Activated CD4-positive, alpha-beta T cell treated with anti-CD3 and anti-CD28 coated beads, Interleukin-2, amount 50 U/mL, for 1 hour (primary cell): Measurements from ENCODE around the gene TTC7B.

Experiments
- DNase-seq: peaks from one replicate; pipeline ENCODE4 v3.0.0-alpha.2; 2020

The TTC7B gene

GRCh38 chr14:90587252-90587910 is 228.8 kb downstream of the TTC7B start:
- no peak for DNase-seq

GRCh38 chr14:90585106-90585505 is 231.1 kb downstream of the TTC7B start:
- no peak for DNase-seq

- DNase-seq: no peak
These were observed 232.2 kb downstream of the TTC7B start for GRCh38 chr14:90583916-90584605.

- no peak for DNase-seq
These were observed 232.8 kb downstream of the TTC7B start for GRCh38 chr14:90583427-90583826.

DNA sequence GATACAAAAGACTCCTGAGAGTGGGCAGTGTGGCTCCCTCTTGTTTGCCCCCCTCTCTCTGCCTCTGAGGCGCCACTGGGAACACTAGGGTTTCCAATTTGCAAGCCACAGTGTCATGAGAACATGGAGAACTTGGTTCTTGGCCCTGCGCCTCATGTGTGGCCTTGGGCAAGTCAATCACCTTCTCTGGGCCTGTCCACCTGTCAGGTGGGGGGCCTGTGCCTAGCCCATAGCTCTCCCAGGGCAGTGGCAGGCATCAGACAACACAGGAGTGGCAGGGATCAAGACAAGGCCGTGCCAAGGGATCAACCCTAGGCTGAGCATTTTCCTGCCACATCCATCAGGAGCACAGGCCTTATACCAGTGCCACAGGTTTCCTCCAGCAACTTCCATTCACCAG is 234.1 kb downstream of the TTC7B start:
- no peak for DNase-seq

- no peak for DNase-seq
These were observed 234.5 kb downstream of the TTC7B start for GRCh38 chr14:90581745-90582144.

- no peak for DNase-seq
These were observed 235.6 kb downstream of the TTC7B start for GRCh38 chr14:90580377-90581335.

DNA sequence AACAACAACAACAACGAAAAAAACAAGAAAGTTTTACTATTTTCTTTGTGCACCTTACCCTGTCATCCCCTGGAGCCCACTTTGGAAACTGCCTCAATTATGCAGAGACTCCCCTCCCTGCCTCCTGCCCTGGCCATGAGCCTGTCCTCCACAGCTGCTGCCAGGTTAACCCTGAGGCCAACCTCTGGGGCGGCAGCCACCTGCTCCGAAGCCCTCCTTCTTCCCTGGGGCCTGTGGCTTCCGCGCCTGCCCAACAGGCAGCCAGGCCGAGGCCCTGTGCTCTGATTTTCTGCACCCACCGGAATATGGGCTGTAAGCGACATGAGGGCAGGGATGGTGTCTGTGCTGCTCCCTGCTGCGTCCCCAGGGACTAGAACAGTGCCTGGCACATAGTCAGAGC is 236.4 kb downstream of the TTC7B start:
- DNase-seq: no peak

DNA sequence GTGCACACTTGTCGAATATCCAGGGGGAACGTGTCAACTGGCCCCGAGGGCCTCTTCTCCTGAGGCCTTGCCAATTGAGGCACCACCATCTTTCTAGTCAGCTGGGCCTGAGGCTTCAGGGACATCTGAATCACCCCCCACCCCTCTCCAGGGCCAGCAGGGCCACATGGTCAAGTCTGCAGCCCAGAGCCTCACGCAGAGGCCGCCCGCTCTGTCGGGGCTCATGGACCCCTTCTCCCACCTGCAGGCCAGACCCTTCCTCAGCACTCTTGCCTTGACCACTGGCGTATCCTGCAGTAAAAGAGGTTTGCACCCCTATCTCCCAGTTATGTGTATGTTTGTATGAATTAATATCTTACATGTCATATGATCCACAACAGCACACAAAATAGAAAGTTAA is 237.1 kb downstream of the TTC7B start:
- DNase-seq: no peak

DNA sequence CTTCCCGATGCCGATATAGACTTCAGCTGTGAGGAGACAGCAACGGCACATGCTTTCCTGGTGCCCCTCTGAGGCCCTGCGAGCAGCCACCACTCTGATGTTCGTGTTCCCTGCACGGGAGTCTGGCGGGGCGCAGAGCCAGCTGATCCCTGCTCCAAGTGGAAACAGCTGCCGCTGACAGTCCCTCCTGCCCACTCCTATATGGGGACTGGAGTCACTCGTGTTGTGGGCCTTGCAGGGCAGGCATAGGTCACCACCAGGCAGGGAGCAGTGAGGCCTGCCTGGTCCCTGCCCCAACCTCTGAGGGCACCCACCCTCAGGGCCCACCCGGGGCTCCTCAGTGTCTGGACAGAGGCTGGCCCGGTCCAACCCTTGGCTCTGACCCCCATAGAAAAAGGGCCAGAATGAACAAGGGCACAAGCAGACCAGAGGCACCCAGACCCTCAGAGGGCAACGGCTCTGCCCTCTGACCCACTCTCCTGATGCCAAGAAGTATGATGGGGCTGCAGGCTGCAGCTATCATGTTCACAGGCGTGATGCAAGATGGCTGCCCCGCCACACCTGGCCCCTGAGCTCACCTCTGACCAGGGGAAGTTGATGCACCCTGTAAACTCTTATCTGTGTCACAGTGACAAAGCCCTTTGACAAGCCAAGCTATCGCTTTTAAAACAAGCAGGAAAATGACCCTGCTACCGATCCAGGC is 237.8 kb downstream of the TTC7B start:
- no peak for DNase-seq

DNA sequence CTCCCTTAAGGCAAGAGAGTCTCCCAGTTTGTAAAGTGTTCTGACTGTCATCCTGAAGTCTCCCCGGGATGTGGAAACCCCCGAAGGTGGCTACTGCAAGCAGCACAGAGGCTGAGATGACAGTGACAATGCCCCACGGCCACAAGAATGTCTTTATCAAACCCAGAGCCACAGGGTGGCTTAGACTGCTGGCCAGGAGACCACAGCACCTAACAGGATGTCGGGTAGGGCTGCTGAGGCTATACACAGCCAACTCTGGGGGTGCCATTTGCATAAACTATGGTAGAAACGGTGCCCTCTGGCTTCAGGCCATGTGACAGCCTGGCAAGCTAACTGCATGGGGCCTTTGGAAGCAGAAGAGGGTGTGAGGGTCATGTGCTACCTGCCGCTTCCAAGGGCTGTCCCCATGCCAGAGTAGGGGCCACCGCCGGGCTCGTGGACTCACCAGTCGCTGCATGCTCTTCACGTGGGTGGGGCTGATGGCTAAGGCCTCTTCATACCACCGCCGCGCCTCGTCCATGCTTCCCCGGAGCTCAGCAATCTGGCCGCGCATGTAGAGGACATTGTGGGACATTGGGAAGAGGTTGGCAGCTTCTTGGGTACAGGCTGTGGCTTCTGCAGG is 238.5 kb downstream of the TTC7B start:
- DNase-seq: no peak

- DNase-seq: no peak
These were observed 239.1 kb downstream of the TTC7B start for GRCh38 chr14:90576981-90577660.

DNA sequence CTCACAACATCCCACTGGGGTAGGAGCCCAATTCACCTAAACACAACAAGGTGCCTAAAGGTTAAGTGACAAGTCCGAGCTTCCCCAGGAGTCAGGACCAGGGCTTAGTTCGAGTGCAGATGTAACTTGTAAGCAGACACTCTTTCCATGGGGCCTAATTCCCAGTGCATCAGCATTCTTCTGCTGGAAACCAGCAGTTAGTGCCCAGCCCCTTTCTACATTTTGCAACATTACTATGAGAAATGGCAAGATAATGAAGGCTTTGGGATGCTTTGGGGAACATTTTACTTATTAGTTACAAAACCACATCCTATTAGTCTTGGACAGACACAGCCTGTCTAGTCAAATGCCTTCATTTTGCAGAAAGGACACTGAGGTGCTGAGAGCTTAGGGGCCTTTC is 239.6 kb downstream of the TTC7B start:
- no peak for DNase-seq

GRCh38 chr14:90575781-90576180 is 240.4 kb downstream of the TTC7B start:
- DNase-seq: no peak

GRCh38 chr14:90575336-90575735 is 240.9 kb downstream of the TTC7B start:
- no peak for DNase-seq

GRCh38 chr14:90574188-90575131 is 241.8 kb downstream of the TTC7B start:
- DNase-seq: no peak

- no peak for DNase-seq
These were observed 242.7 kb downstream of the TTC7B start for GRCh38 chr14:90573385-90574105.

GRCh38 chr14:90572441-90573150 is 243.6 kb downstream of the TTC7B start:
- DNase-seq: no peak
